ENCODE measurements around the gene GNMT.

GNMT gene

DNA sequence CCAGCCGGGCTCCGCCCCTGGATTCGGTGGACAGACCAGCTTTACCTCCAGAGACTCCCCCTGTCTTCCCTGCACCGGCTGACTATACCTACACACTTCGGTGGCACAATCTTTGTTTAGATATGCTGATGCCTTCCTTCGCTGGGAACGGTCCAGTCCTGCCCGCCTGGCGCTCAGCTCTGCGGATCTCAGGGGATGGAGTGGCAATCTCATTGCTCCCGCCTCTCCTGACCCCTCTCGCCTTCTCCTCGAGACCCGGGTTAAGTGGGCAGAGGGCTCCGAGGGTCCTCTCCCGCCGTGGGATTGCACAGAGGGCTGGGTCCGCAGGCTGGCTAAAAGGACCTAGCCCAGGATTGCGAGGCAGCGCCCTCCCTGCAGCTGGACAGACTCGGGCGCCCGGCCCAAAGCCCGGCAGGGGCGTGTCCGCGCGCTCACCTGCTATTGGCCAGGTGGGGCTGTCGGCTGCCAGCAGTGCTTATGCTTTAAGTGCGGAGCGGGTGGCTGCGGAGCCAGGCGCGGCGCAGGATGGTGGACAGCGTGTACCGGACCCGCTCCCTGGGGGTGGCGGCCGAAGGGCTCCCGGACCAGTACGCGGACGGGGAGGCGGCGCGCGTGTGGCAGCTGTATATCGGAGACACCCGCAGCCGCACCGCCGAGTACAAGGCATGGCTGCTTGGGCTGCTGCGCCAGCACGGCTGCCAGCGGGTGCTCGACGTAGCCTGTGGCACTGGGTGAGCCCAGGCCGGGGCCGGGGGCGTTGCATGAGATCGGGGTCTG, at the start of gene GNMT:
TSS of gene GNMT (plus strand) at position 512 of the 777 bp plus-strand sequence. CDS start at position 526, 14 bp downstream.
- peaks cover 12 to 13% of the 10 kb centered on the region in 2 donors for H3K36me3 ChIP-seq (ENCODE audit: control insufficient read depth in 2 of 2, insufficient read depth in 2 of 2, low read length in 2 of 2)
- peak within 1 kb of the TSS; percentile 69 for H3K4me3 ChIP-seq (ENCODE audit: low read length in 2 of 2)
- no peaks in the 10 kb centered on the region for H3K9me3 ChIP-seq (ENCODE audit: control insufficient read depth in 2 of 2, low read length in 2 of 2)
- H3K9ac ChIP-seq (ENCODE audit: low read depth in 1 of 2, low read length in 2 of 2), result peak within 1 kb of the TSS; percentile 6 to 65
- H3K27me3 ChIP-seq (ENCODE audit: control insufficient read depth in 2 of 2, insufficient read depth in 2 of 2, low read length in 2 of 2), result peaks cover 0 to 5% of the 10 kb centered on the region in 2 donors
- peaks cover 11 to 13% of the 10 kb centered on the region in 2 donors for H3K4me1 ChIP-seq (ENCODE audit: control insufficient read depth in 2 of 2, insufficient read depth in 2 of 2, low read length in 2 of 2)
- no peak within 1 kb of the TSS for H3K27ac ChIP-seq (ENCODE audit: low read depth in 2 of 2, low read length in 2 of 2)

GRCh38 chr6:42911171-42912021, 49.2 kb upstream of the GNMT start:
- Histone ChIP-seq H3K4me3 (ENCODE audit: low read length in 2 of 2) (no peak overlapping the region), H3K27ac (ENCODE audit: low read depth in 2 of 2, low read length in 2 of 2) (no peak overlapping the region), H3K36me3 (ENCODE audit: control insufficient read depth in 2 of 2, insufficient read depth in 2 of 2, low read length in 2 of 2) (no peaks in the 10 kb centered on the region), H3K27me3 (ENCODE audit: control insufficient read depth in 2 of 2, insufficient read depth in 2 of 2, low read length in 2 of 2) (no peaks in the 10 kb centered on the region), H3K4me1 (ENCODE audit: control insufficient read depth in 2 of 2, insufficient read depth in 2 of 2, low read length in 2 of 2) (no peaks in the 10 kb centered on the region), H3K9me3 (ENCODE audit: control insufficient read depth in 2 of 2, low read length in 2 of 2) (no peaks in the 10 kb centered on the region), H3K9ac (ENCODE audit: low read depth in 1 of 2, low read length in 2 of 2) (no peak overlapping the region)

DNA sequence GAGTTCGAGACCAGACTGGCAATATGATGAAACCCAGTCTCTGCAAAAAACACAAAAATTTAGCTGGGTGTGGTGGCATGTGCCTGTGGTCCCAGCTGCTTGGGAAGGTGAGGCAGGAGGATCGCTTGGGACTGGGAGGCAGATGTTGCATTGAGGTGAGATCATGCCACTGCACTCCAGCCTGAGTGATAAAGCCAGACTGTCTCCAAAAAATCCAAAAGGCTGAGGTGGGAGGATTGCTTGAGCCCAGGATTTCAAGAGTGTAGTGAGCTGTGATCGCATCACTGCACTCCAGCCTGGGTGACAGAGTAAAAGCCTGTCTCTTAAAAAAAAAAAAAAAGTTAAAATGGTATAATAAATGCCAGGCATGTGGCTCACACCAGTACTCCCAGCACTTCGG, 46.0 kb upstream of the GNMT start:
- no peak overlapping the region for H3K9ac ChIP-seq (ENCODE audit: low read depth in 1 of 2, low read length in 2 of 2)
- H3K9me3 ChIP-seq (ENCODE audit: control insufficient read depth in 2 of 2, low read length in 2 of 2), result no peaks in the 10 kb centered on the region
- H3K27me3 ChIP-seq (ENCODE audit: control insufficient read depth in 2 of 2, insufficient read depth in 2 of 2, low read length in 2 of 2), result no peaks in the 10 kb centered on the region
- H3K36me3 ChIP-seq (ENCODE audit: control insufficient read depth in 2 of 2, insufficient read depth in 2 of 2, low read length in 2 of 2), result no peaks in the 10 kb centered on the region
- no peak overlapping the region for H3K27ac ChIP-seq (ENCODE audit: low read depth in 2 of 2, low read length in 2 of 2)
- H3K4me3 ChIP-seq (ENCODE audit: low read length in 2 of 2), result no peak overlapping the region
- no peaks in the 10 kb centered on the region for H3K4me1 ChIP-seq (ENCODE audit: control insufficient read depth in 2 of 2, insufficient read depth in 2 of 2, low read length in 2 of 2)

- H3K4me1 ChIP-seq (ENCODE audit: control insufficient read depth in 2 of 2, insufficient read depth in 2 of 2, low read length in 2 of 2), result no peaks in the 10 kb centered on the region
- no peaks in the 10 kb centered on the region for H3K27me3 ChIP-seq (ENCODE audit: control insufficient read depth in 2 of 2, insufficient read depth in 2 of 2, low read length in 2 of 2)
- H3K9me3 ChIP-seq (ENCODE audit: control insufficient read depth in 2 of 2, low read length in 2 of 2), result no peaks in the 10 kb centered on the region
- H3K36me3 ChIP-seq (ENCODE audit: control insufficient read depth in 2 of 2, insufficient read depth in 2 of 2, low read length in 2 of 2), result no peaks in the 10 kb centered on the region
- H3K27ac ChIP-seq (ENCODE audit: low read depth in 2 of 2, low read length in 2 of 2), result no peak within 1 kb of the TSS
- no peak within 1 kb of the TSS for H3K9ac ChIP-seq (ENCODE audit: low read depth in 1 of 2, low read length in 2 of 2)
- H3K4me3 ChIP-seq (ENCODE audit: low read length in 2 of 2), result no peak within 1 kb of the TSS
Measured at GRCh38 chr6:42915732-42916131, 44.8 kb upstream of the GNMT start, which contains the start of gene PTCRA. TSS of gene PTCRA (plus strand) at chr6:42916053. CDS start at chr6:42916070, 17 bp downstream.

GRCh38 chr6:42916288-42916687, 44.3 kb upstream of the GNMT start:
- Histone ChIP-seq H3K36me3 (ENCODE audit: control insufficient read depth in 2 of 2, insufficient read depth in 2 of 2, low read length in 2 of 2) (no peaks in the 10 kb centered on the region), H3K27ac (ENCODE audit: low read depth in 2 of 2, low read length in 2 of 2) (no peak overlapping the region), H3K9me3 (ENCODE audit: control insufficient read depth in 2 of 2, low read length in 2 of 2) (no peaks in the 10 kb centered on the region), H3K9ac (ENCODE audit: low read depth in 1 of 2, low read length in 2 of 2) (no peak overlapping the region), H3K27me3 (ENCODE audit: control insufficient read depth in 2 of 2, insufficient read depth in 2 of 2, low read length in 2 of 2) (no peaks in the 10 kb centered on the region), H3K4me3 (ENCODE audit: low read length in 2 of 2) (no peak overlapping the region), H3K4me1 (ENCODE audit: control insufficient read depth in 2 of 2, insufficient read depth in 2 of 2, low read length in 2 of 2) (no peaks in the 10 kb centered on the region)

DNA sequence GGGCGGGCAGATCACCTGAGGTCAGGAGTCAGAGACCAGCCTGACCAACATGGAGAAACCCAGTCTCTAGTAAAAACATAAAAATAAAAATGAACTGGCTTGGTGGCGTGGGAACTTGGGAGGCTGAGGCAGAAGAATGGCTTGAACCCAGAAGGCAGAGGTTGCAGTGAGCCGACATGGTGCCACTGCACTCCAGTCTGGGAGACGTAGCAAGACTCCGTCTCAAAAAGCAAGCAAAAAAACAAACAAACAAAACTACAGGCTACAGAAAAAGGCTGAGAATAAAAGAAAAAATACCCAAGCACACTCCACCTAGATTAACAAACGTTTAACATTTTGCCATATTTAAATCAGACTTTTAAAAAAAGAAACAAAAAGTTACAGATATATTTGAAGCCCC, 38.8 kb upstream of the GNMT start:
- H3K4me3 ChIP-seq (ENCODE audit: low read length in 2 of 2), result no peak overlapping the region
- no peaks in the 10 kb centered on the region for H3K4me1 ChIP-seq (ENCODE audit: control insufficient read depth in 2 of 2, insufficient read depth in 2 of 2, low read length in 2 of 2)
- H3K9me3 ChIP-seq (ENCODE audit: control insufficient read depth in 2 of 2, low read length in 2 of 2), result no peaks in the 10 kb centered on the region
- H3K27me3 ChIP-seq (ENCODE audit: control insufficient read depth in 2 of 2, insufficient read depth in 2 of 2, low read length in 2 of 2), result no peaks in the 10 kb centered on the region
- no peak overlapping the region for H3K9ac ChIP-seq (ENCODE audit: low read depth in 1 of 2, low read length in 2 of 2)
- no peak overlapping the region for H3K27ac ChIP-seq (ENCODE audit: low read depth in 2 of 2, low read length in 2 of 2)
- no peaks in the 10 kb centered on the region for H3K36me3 ChIP-seq (ENCODE audit: control insufficient read depth in 2 of 2, insufficient read depth in 2 of 2, low read length in 2 of 2)

- no peak overlapping the region for H3K9ac ChIP-seq (ENCODE audit: low read depth in 1 of 2, low read length in 2 of 2)
- H3K4me1 ChIP-seq (ENCODE audit: control insufficient read depth in 2 of 2, insufficient read depth in 2 of 2, low read length in 2 of 2), result peaks cover 3 to 5% of the 10 kb centered on the region in 2 donors
- H3K36me3 ChIP-seq (ENCODE audit: control insufficient read depth in 2 of 2, insufficient read depth in 2 of 2, low read length in 2 of 2), result no peaks in the 10 kb centered on the region
- no peak overlapping the region for H3K27ac ChIP-seq (ENCODE audit: low read depth in 2 of 2, low read length in 2 of 2)
- no peak overlapping the region for H3K4me3 ChIP-seq (ENCODE audit: low read length in 2 of 2)
- no peaks in the 10 kb centered on the region for H3K27me3 ChIP-seq (ENCODE audit: control insufficient read depth in 2 of 2, insufficient read depth in 2 of 2, low read length in 2 of 2)
- no peaks in the 10 kb centered on the region for H3K9me3 ChIP-seq (ENCODE audit: control insufficient read depth in 2 of 2, low read length in 2 of 2)
Measured at GRCh38 chr6:42923666-42924065, 36.9 kb upstream of the GNMT start.

- Histone ChIP-seq H3K9ac (ENCODE audit: low read depth in 1 of 2, low read length in 2 of 2) (no peak overlapping the region), H3K4me1 (ENCODE audit: control insufficient read depth in 2 of 2, insufficient read depth in 2 of 2, low read length in 2 of 2) (peaks cover 9 to 10% of the 10 kb centered on the region in 2 donors), H3K27ac (ENCODE audit: low read depth in 2 of 2, low read length in 2 of 2) (no peak overlapping the region), H3K9me3 (ENCODE audit: control insufficient read depth in 2 of 2, low read length in 2 of 2) (no peaks in the 10 kb centered on the region), H3K36me3 (ENCODE audit: control insufficient read depth in 2 of 2, insufficient read depth in 2 of 2, low read length in 2 of 2) (no peaks in the 10 kb centered on the region), H3K27me3 (ENCODE audit: control insufficient read depth in 2 of 2, insufficient read depth in 2 of 2, low read length in 2 of 2) (no peaks in the 10 kb centered on the region), H3K4me3 (ENCODE audit: low read length in 2 of 2) (no peak overlapping the region)
Measured at GRCh38 chr6:42925248-42925857, 35.2 kb upstream of the GNMT start.

DNA sequence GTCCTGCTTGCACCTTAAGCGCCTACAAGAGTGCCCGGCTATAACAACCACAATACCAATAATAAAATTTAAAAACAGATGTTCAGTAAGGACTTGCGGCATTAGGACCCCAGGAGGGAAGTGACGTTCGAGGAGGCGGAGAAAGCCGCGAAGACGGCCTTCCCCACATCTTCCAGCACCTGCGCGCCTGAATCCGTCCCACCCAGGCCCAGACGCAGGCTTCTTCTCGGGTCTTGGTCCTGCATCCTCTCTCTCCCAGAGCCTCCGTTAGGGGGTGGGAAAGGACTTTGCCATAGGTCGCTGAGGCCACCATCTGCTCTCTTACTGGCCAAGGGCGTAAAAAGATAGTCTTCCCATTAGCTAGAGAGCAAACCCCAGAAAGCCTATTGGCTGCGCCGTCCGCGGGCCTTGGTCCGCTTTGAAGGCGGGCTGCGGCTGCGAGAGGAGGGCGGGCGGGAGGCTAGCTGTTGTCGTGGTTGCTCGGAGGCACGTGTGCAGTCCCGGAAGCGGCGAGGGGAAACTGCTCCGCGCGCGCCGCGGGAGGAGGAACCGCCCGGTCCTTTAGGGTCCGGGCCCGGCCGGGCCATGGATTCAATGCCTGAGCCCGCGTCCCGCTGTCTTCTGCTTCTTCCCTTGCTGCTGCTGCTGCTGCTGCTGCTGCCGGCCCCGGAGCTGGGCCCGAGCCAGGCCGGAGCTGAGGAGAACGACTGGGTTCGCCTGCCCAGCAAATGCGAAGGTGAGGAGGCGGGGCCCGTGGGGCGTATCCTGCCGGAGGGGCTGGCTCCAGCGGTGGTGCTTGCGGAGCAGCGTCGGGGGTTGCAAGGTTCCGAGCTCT, 31.4 kb upstream of the GNMT start, which contains the start of gene CNPY3:
TSS of gene CNPY3 (plus strand) at position 495 of the 835 bp plus-strand sequence. CDS start at position 586, 91 bp downstream.
- Histone ChIP-seq H3K27me3 (ENCODE audit: control insufficient read depth in 2 of 2, insufficient read depth in 2 of 2, low read length in 2 of 2) (no peaks in the 10 kb centered on the region), H3K4me3 (ENCODE audit: low read length in 2 of 2) (peak within 1 kb of the TSS; percentile 75 to 81), H3K36me3 (ENCODE audit: control insufficient read depth in 2 of 2, insufficient read depth in 2 of 2, low read length in 2 of 2) (peaks cover 1% of the 10 kb centered on the region in 2 donors), H3K9ac (ENCODE audit: low read depth in 1 of 2, low read length in 2 of 2) (peak within 1 kb of the TSS; percentile 73 to 80), H3K4me1 (ENCODE audit: control insufficient read depth in 2 of 2, insufficient read depth in 2 of 2, low read length in 2 of 2) (peaks cover 13 to 18% of the 10 kb centered on the region in 2 donors), H3K9me3 (ENCODE audit: control insufficient read depth in 2 of 2, low read length in 2 of 2) (no peaks in the 10 kb centered on the region), H3K27ac (ENCODE audit: low read depth in 2 of 2, low read length in 2 of 2) (peak within 1 kb of the TSS; percentile 86 to 92)

Data from mucosa of rectum (tissue), 2 donors.